COLO829 (cell line): ENCODE results near the gene PLXNB3.

Experiments
- DNase-seq: peaks from one replicate; pipeline ENCODE4 v3.0.0; 2012; ENCODE audit warnings: low spot score

Gene PLXNB3

GRCh38 chrX:153773741-153774575, 9.9 kb downstream of the PLXNB3 start:
- DNase-seq = no peak

- DNase-seq = no peak
Observed at GRCh38 chrX:153774576-153775292, 10.7 kb downstream of the PLXNB3 start.

- no peak for DNase-seq
Observed at GRCh38 chrX:153775293-153776119, 11.5 kb downstream of the PLXNB3 start.

GRCh38 chrX:153776120-153776599, 12.1 kb downstream of the PLXNB3 start:
- DNase-seq = no peak

GRCh38 chrX:153776611-153777045, 12.6 kb downstream of the PLXNB3 start:
- no peak for DNase-seq

GRCh38 chrX:153777261-153778090, 13.4 kb downstream of the PLXNB3 start:
- DNase-seq = no peak

- no peak for DNase-seq
Observed at GRCh38 chrX:153778181-153778580, 14.1 kb downstream of the PLXNB3 start.

- no peak for DNase-seq
Observed at GRCh38 chrX:153778684-153779101, 14.6 kb downstream of the PLXNB3 start.

GRCh38 chrX:153779891-153780677, 16.0 kb downstream of the PLXNB3 start:
- no peak for DNase-seq

GRCh38 chrX:153780678-153781427, 16.8 kb downstream of the PLXNB3 start, which contains the start of gene SRPK3:
TSS of gene SRPK3 (plus strand) at chrX:153781041. CDS start at chrX:153781087, 46 bp downstream.
- no peak for DNase-seq

GRCh38 chrX:153781428-153782047, 17.5 kb downstream of the PLXNB3 start:
- no peak for DNase-seq

GRCh38 chrX:153782313-153782712, 18.3 kb downstream of the PLXNB3 start:
- DNase-seq = no peak

GRCh38 chrX:153782871-153783270, 18.8 kb downstream of the PLXNB3 start:
- no peak for DNase-seq

- DNase-seq = no peak
Observed at GRCh38 chrX:153783378-153784013, 19.4 kb downstream of the PLXNB3 start.

- DNase-seq = no peak
Observed at GRCh38 chrX:153784325-153784967, 20.4 kb downstream of the PLXNB3 start.

GRCh38 chrX:153786669-153787068, 22.6 kb downstream of the PLXNB3 start:
- DNase-seq = no peak

- no peak for DNase-seq
Observed at GRCh38 chrX:153789654-153790053, 25.6 kb downstream of the PLXNB3 start.
